ENCODE data around the gene ENTPD6. TPM values are rescaled to one million over a fixed set of nuclear protein-coding genes. Genes with fewer than 3 reads are reported as not detected.
"Not testable (repeated sequence)": the region's sequence is repeated elsewhere in the genome, so short reads cannot be mapped to it uniquely, and the experiment has no call there.

ENTPD6 gene
- total RNA-seq, 4 donors from 2014 or later: 163 to 261 (median 224) TPM

GRCh38 chr20:25259788-25260254, 64.3 kb downstream of the ENTPD6 start:
- in situ Hi-C loops (cut with MboI; ENCODE audit: low pct_ligation_motif_present in 1 of 4, low pct_unique_long_range_greater_than_20kb in 1 of 4, low sequenced_read_pairs in 3 of 4) (no loop called here), intact Hi-C loops (cut with DNase I; ENCODE audit: low total_unique reads) (loop anchor here (10.0 kb wide), 1 partner anchor 205 kb away; the partner anchor contains the start of gene ACSS1)
- Histone ChIP-seq H3K27ac (peak overlapping the region; percentile 9 to 55 (median 40)), H3K4me3 (no peak overlapping the region), H3K36me3 (peaks cover 0 to 10% (median 5%) of the 10 kb centered on the region in 4 donors), H3K27me3 (no peaks in the 10 kb centered on the region), H3K9me3 (no peaks in the 10 kb centered on the region), H3K4me1 (peaks cover 19 to 46% (median 33%) of the 10 kb centered on the region in 4 donors)
- peak; percentile 13 for DNase-seq
- WGBS, 2 donors (ENCODE audit: low coverage in 1 of 2): 63 to 69% methylated on average over 4 to 9 of the region's 9 CpGs
- TF ChIP-seq CTCF (IDR thresholded peaks at IDR 0.05) (no peak), EP300 (IDR thresholded peaks at IDR 0.05; ENCODE audit: low read depth) (no peak), POLR2A (IDR thresholded peaks at IDR 0.05) (no peak), POLR2AphosphoS5 (IDR thresholded peaks at IDR 0.05) (no peak)

GRCh38 chr20:25260770-25261437, 65.4 kb downstream of the ENTPD6 start:
- intact Hi-C loops (cut with DNase I; ENCODE audit: low total_unique reads): loop anchor here (10.0 kb wide), 1 partner anchor 206 kb away; the partner anchor contains the start of gene ACSS1
- peaks cover 10 to 35% (median 22%) of the 10 kb centered on the region in 4 donors for H3K4me1 ChIP-seq
- H3K36me3 ChIP-seq; in situ Hi-C loops (cut with MboI; ENCODE audit: low pct_ligation_motif_present in 1 of 4, low pct_unique_long_range_greater_than_20kb in 1 of 4, low sequenced_read_pairs in 3 of 4); H3K4me3 ChIP-seq; H3K27me3 ChIP-seq; H3K9me3 ChIP-seq: not testable (repeated sequence)
- peak overlapping the region in 3 of 4 donors; percentile 27 to 51 (median 50) for H3K27ac ChIP-seq
- 86% methylated on average over 14 of the region's 16 CpGs; no CpG with 5 or more reads in 1 of the 2 donors for WGBS, 2 donors (ENCODE audit: low coverage in 1 of 2)
- peak; percentile 8 for DNase-seq

GRCh38 chr20:25269057-25269832, 73.7 kb downstream of the ENTPD6 start:
- H3K36me3 ChIP-seq: peaks cover 0 to 44% (median 22%) of the 10 kb centered on the region in 4 donors
- H3K4me3 ChIP-seq: no peak overlapping the region
- H3K9me3 ChIP-seq: no peaks in the 10 kb centered on the region
- in situ Hi-C loops (cut with MboI; ENCODE audit: low pct_ligation_motif_present in 1 of 4, low pct_unique_long_range_greater_than_20kb in 1 of 4, low sequenced_read_pairs in 3 of 4) (no loop called here), intact Hi-C loops (cut with DNase I; ENCODE audit: low total_unique reads) (loop anchor here (10.0 kb wide), 1 partner anchor 214 kb away; the partner anchor contains the start of gene ACSS1)
- WGBS, 2 donors (ENCODE audit: low coverage in 1 of 2): 93 to 94% methylated on average over 3 to 11 of the region's 11 CpGs
- no peak for TF ChIP-seq EP300 (IDR thresholded peaks at IDR 0.05; ENCODE audit: low read depth)
- TF ChIP-seq CTCF (IDR thresholded peaks at IDR 0.05): no peak
- TF ChIP-seq POLR2AphosphoS5 (IDR thresholded peaks at IDR 0.05): no peak
- TF ChIP-seq POLR2A (IDR thresholded peaks at IDR 0.05): no peak
- DNase-seq: no peak
- no peaks in the 10 kb centered on the region for H3K27me3 ChIP-seq
- no peak overlapping the region for H3K27ac ChIP-seq
- peaks cover 0 to 3% (median 0%) of the 10 kb centered on the region in 4 donors for H3K4me1 ChIP-seq

- Histone ChIP-seq H3K27ac (no peak overlapping the region), H3K4me1 (peaks cover 0 to 3% (median 0%) of the 10 kb centered on the region in 4 donors), H3K36me3 (peaks cover 0 to 49% (median 25%) of the 10 kb centered on the region in 4 donors), H3K4me3 (no peak overlapping the region), H3K9me3 (no peaks in the 10 kb centered on the region), H3K27me3 (no peaks in the 10 kb centered on the region)
- intact Hi-C loops (cut with DNase I; ENCODE audit: low total_unique reads) (loop anchor here (10.0 kb wide), 1 partner anchor 215 kb away; the partner anchor contains the start of gene ACSS1), in situ Hi-C loops (cut with MboI; ENCODE audit: low pct_ligation_motif_present in 1 of 4, low pct_unique_long_range_greater_than_20kb in 1 of 4, low sequenced_read_pairs in 3 of 4) (no loop called here)
- TF ChIP-seq EP300 (IDR thresholded peaks at IDR 0.05; ENCODE audit: low read depth): no peak
- peak; percentile 3 for DNase-seq
- WGBS, 2 donors (ENCODE audit: low coverage in 1 of 2): 95 to 98% methylated on average over 3 to 6 of the region's 6 CpGs
Observed at GRCh38 chr20:25269833-25270170, 74.3 kb downstream of the ENTPD6 start.

- WGBS, 2 donors (ENCODE audit: low coverage in 1 of 2): 65 to 70% methylated on average over 7 to 12 of the region's 12 CpGs
- no peak overlapping the region for H3K4me3 ChIP-seq
- intact Hi-C loops (cut with DNase I; ENCODE audit: low total_unique reads): no loop called here
- no peaks in the 10 kb centered on the region for H3K9me3 ChIP-seq
- peaks cover 0 to 57% (median 26%) of the 10 kb centered on the region in 4 donors for H3K36me3 ChIP-seq
- peak; percentile 4 for DNase-seq
- TF ChIP-seq POLR2AphosphoS5 (IDR thresholded peaks at IDR 0.05) (no peak), CTCF (IDR thresholded peaks at IDR 0.05) (no peak), POLR2A (IDR thresholded peaks at IDR 0.05) (no peak), EP300 (IDR thresholded peaks at IDR 0.05; ENCODE audit: low read depth) (no peak)
- peaks cover 0 to 3% (median 0%) of the 10 kb centered on the region in 4 donors for H3K4me1 ChIP-seq
- in situ Hi-C loops (cut with MboI; ENCODE audit: low pct_ligation_motif_present in 1 of 4, low pct_unique_long_range_greater_than_20kb in 1 of 4, low sequenced_read_pairs in 3 of 4): no loop called here
- H3K27ac ChIP-seq: peak overlapping the region in 1 of 4 donors; percentile 72
- H3K27me3 ChIP-seq: no peaks in the 10 kb centered on the region
Observed at GRCh38 chr20:25270829-25271251, 75.3 kb downstream of the ENTPD6 start.

All from transverse colon (tissue), 4 donors.